HG02678 (cell line): ENCODE results near the gene EYA4.

Source experiments
- ATAC-seq: cut with Tn5 transposase; IDR thresholded peaks from one replicate; pipeline ENCODE4 v1.9.1; 2021; ENCODE audit warnings: mild to moderate bottlenecking, moderate library complexity; ENCODE audit not compliant: unreplicated experiment

Gene EYA4

DNA sequence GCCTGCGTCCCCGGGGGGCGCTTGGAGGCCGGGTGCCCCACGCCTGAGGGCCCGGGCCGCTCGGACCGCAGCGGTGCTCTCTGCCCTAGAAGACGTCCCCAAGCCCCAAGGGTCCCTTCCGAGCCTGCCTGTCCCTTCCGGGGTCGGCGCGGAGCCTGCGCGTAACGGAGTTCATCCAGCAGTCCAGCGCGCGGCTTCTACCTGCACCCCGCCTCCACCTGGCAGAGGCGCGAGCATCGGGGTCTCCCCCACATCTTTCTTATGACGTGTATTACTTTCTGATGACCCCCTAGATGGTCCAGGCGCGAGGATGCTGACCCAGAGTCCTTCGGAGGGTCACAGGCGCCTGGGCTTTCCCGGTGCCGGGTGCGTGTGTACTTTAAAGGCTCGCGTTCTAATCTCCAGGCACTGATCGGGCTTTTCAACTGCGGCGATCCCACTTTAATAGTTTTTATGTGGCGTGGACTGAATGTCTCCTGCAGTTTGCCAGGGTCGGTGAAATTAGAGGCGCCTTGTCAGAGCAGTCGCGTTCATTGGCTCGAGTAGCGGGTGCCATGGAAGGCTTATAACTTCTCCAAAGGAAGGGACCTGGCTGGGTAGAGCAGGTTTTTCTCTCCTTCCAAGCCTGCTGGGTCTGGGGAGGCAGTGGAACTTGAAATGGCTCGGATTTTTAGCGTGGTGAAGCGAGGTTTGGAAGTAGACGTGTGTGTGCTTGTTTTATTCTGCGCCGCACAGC, 912 bp downstream of the EYA4 start:
- no peak for ATAC-seq

GRCh38 chr6:133242637-133243585, 1.8 kb downstream of the EYA4 start:
- no peak for ATAC-seq

GRCh38 chr6:133243723-133244305, 2.7 kb downstream of the EYA4 start:
- ATAC-seq, result no peak

- ATAC-seq, result no peak
Observed at GRCh38 chr6:133244519-133244918, 3.4 kb downstream of the EYA4 start.

DNA sequence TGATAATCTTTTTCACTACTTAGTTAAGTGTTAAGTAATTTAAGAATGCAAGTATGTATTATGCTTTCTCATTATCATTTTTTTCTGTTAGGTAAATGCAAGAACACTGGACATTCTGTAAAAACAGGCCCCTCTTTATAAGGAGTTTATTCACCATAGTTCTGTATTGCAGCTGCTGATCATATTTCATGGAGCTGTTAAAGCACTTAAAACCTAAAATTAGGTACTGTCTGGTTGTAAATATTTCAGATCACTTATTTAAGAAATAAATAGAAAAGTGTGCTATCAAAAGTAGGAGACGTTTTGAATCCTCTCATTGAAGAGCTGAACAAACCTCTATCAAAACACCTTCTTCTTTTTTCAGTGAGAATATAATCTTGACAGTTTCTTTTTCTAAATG, 3.9 kb downstream of the EYA4 start:
- ATAC-seq, result no peak

- ATAC-seq, result no peak
Observed at GRCh38 chr6:133245422-133245903, 4.3 kb downstream of the EYA4 start.

- no peak for ATAC-seq
Observed at GRCh38 chr6:133247581-133247980, 6.4 kb downstream of the EYA4 start.

GRCh38 chr6:133248241-133249001, 7.3 kb downstream of the EYA4 start:
- no peak for ATAC-seq

DNA sequence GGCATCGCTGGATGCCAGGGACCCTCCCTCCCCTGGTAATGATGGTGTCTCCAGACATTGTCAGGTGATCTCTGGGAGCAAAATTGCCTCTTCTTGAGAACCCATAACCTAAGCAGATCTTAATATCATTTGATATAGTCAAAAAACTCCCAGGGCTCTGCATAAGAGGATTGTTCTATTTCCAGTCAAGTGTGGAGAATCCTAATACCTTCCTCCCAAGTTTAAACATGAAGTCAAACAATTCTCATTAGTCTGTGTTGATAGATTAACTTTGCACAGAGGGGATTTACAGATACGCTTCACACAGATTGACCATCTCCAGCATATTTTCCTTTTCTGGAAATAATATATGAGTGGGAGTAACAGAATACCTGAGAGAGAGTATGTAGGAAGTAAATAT, 10.5 kb downstream of the EYA4 start:
- ATAC-seq, result no peak

DNA sequence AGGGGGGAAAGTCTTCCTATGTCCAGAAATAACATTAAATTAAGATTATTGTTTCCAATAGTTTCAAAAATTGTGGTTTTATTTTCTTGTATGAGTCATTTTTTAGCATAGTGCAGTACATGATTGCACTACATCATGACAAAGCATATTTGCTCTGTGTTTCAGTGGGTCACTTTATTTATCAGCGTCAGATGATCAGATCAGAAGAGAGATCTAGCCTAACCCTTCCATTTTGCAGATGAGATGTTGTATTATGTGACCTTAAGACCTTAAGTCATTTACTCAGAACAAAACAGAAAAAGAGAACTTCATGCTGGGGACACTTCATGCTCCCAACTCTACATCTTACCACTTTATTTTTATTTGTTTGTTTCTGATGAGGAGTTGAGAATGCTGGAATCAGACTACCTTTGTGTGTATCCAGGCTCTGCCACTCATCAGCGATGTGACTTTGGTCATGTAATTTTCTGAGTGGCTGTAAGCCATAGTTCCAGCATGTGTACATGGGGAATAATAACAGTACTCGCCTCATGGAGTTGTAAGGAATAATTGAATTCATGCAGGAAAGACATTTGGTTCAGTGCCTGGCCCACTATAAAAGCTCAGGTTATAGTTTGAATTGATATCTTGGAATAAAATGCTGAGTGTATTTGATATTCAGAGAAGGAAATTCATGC, 13.5 kb downstream of the EYA4 start:
- ATAC-seq, result no peak

DNA sequence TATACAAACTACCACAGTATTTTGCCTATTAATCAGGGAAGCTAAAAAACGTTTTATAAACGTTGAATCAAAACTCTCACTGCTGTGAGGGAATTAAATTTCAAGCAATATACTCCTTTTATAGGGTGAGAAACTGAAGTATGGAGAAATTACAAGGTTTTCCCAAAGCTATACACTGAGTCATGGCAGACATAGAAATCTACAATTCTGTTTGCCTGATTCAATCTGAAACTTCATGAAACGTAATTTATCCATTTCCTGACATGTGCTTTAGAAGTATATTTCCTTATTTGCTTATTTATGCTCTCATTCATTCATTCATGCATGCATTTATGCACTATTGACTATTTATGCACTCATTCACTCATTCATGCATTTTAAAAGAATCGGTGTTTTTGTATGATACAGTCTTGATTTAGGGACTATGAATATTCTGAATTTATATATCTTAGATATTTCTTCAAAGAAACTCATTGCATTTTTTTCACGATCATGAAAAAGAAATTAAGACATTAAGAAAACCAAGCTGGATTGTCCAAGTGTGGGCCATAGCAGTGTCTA, 16.5 kb downstream of the EYA4 start:
- no peak for ATAC-seq

GRCh38 chr6:133259561-133259960, 18.4 kb downstream of the EYA4 start:
- no peak for ATAC-seq

- no peak for ATAC-seq
Observed at GRCh38 chr6:133262804-133263203, 21.6 kb downstream of the EYA4 start.

DNA sequence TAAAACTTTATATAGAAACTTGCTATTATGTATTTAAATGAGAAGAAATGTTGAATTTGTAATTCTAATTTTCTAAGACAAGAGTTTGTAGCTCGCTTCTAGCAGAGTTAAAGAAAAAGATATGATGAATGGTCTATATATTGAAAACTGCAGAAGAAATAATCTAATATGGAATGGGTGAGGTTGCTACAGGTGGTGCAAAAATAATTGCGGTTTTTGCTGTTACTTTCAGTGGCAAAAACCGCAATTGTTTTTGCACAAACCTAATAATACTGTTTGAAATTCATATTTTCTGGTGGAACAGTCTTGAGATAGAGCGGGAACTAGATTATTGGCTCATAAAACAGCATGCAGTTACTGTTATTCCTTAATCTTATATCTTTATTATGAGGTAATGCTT, 23.9 kb downstream of the EYA4 start:
- no peak for ATAC-seq

- ATAC-seq, result no peak
Observed at GRCh38 chr6:133266186-133266585, 25.0 kb downstream of the EYA4 start.

GRCh38 chr6:133268621-133269020, 27.5 kb downstream of the EYA4 start:
- ATAC-seq, result no peak

DNA sequence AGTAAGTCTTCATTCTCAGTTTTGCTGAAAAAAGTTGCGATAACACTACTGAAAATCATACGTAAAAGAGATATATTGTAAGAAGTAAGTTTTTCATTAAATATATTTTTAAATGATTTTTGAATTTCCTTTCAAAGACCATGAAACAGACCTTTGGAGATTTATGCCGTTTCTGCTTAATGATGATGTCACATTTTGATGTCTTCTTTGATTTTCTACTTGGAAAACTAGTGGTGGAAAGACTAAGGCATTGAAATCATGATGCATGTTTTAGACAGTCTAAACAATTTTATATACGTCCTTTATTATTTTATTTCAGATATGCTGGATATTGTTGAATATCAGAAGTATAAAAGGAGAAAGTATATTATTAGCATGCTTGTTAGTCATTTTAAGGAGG, 33.7 kb downstream of the EYA4 start:
- no peak for ATAC-seq

DNA sequence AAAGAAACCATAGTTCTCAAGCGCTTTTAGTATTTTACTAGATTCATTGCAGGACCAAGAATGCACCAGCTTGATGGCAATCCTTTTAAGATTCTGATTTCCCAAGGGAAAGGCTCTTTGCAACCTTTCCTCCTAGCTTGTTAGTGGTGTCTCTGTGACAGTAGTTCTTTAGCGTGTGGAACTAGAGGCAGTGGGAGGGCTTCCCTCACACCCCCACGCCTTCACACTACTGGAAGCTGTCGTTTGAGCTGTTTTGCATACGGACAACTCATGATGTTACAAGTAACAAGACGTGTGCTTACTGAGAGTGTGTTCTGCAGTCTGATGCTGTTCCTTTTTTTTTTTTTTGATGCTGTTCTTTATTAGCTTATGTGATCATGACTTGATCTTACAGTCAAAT, 34.1 kb downstream of the EYA4 start:
- no peak for ATAC-seq

DNA sequence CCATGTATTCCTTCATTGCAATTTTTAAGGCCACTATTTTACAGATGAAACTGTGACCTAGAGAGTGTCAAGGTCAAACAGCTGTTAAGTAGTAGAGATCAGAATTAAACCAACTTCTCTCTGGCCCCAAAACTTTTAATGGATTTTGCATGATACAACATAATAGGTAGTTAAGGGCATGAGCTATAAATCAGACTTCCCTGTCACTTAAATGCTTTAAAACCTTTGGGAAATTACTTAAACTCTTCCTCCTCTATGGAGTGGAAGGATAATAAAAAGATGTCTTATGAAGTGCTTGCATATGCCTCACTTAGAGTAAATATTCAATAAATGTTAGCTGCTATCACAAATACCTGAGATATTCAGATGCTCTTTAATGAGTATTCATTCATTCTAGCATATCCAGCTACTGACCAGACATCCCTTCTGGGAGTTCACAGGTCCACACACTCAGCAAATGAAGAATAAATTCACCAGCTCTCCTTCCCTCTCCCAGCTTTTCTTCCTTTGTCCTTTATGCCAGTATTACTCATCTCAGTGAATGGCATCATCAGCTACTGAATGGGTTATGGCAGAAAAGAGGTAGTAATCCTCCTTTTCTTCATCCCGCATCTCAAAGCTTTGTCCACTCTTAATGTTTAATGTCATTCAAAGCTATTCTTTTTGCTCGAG, 36.2 kb downstream of the EYA4 start:
- ATAC-seq, result no peak
